Gastrocnemius medialis (tissue), 4 donors: ENCODE measurements around the gene SKAP2.

Experiments
- POLR2A ChIP-seq, 2 donors: fragments of 450-650 bp; IDR thresholded peaks; one replicate each; pipeline ENCODE4 v1.6.1; 2017; ENCODE audit warnings: antibody characterized with exemption in 2 of 2, mild to moderate bottlenecking in 2 of 2, moderate library complexity in 2 of 2
- TF ChIP-seq, protein P1 (sequence below), 5 experiments: fragments of 450-650 bp in 3 of 5; fragments of 200-600 bp in 2 of 5; sonication (generic) in 2 of 5; IDR thresholded peaks in 4 of 5; conservative IDR thresholded peaks in 1 of 5; 1 replicate in 4 of 5; 2 replicates in 1 of 5; pipeline ENCODE4 v1.5.1; 2016 to 2019; ENCODE audit warnings: antibody characterized with exemption in 5 of 5, mild to moderate bottlenecking in 3 of 5, moderate library complexity in 3 of 5

GRCh38 chr7:26673271-26673670, 191.1 kb downstream of the SKAP2 start:
- TF ChIP-seq, protein P1, sequence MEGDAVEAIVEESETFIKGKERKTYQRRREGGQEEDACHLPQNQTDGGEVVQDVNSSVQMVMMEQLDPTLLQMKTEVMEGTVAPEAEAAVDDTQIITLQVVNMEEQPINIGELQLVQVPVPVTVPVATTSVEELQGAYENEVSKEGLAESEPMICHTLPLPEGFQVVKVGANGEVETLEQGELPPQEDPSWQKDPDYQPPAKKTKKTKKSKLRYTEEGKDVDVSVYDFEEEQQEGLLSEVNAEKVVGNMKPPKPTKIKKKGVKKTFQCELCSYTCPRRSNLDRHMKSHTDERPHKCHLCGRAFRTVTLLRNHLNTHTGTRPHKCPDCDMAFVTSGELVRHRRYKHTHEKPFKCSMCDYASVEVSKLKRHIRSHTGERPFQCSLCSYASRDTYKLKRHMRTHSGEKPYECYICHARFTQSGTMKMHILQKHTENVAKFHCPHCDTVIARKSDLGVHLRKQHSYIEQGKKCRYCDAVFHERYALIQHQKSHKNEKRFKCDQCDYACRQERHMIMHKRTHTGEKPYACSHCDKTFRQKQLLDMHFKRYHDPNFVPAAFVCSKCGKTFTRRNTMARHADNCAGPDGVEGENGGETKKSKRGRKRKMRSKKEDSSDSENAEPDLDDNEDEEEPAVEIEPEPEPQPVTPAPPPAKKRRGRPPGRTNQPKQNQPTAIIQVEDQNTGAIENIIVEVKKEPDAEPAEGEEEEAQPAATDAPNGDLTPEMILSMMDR (IDR thresholded peaks at IDR 0.05 in 4 of 5, conservative IDR thresholded peaks at IDR 0.05 in 1 of 5) = no peak
- TF ChIP-seq POLR2A (IDR thresholded peaks at IDR 0.05) = no peak
